HG03469 (cell line): ENCODE results near the gene SYT3.

Experiments used
- ATAC-seq: cut with Tn5 transposase; IDR thresholded peaks from one replicate; pipeline ENCODE4 v1.9.1; 2021; ENCODE audit warnings: mild to moderate bottlenecking, moderate library complexity, moderate number of reproducible peaks; ENCODE audit not compliant: unreplicated experiment

SYT3 gene

GRCh38 chr19:50661766-50662650 lies 22.3 kb upstream of the SYT3 start:
- no peak for ATAC-seq

- no peak for ATAC-seq
Measured at GRCh38 chr19:50661023-50661422, 21.3 kb upstream of the SYT3 start.

GRCh38 chr19:50660088-50660366 lies 20.3 kb upstream of the SYT3 start:
- ATAC-seq = no peak

- no peak for ATAC-seq
Measured at GRCh38 chr19:50659318-50660087, 19.8 kb upstream of the SYT3 start.

- ATAC-seq = no peak
Measured at GRCh38 chr19:50658441-50659317, 19.0 kb upstream of the SYT3 start.

GRCh38 chr19:50657712-50658440 lies 18.2 kb upstream of the SYT3 start:
- peak; percentile 46 for ATAC-seq

GRCh38 chr19:50657222-50657669 lies 17.6 kb upstream of the SYT3 start:
- no peak for ATAC-seq

GRCh38 chr19:50654882-50655281 lies 15.2 kb upstream of the SYT3 start:
- no peak for ATAC-seq

GRCh38 chr19:50652722-50653121 lies 13.0 kb upstream of the SYT3 start:
- no peak for ATAC-seq

- no peak for ATAC-seq
Measured at GRCh38 chr19:50651174-50651573, 11.5 kb upstream of the SYT3 start.

- no peak for ATAC-seq
Measured at GRCh38 chr19:50649433-50650391, 10.0 kb upstream of the SYT3 start, which contains the start of gene C19orf81. Gene C19orf81 (plus strand): TSS chr19:50649445. CDS start chr19:50649445, 0 bp downstream.

- no peak for ATAC-seq
Measured at GRCh38 chr19:50648659-50649058, 9.0 kb upstream of the SYT3 start.

- no peak for ATAC-seq
Measured at GRCh38 chr19:50647879-50648615, 8.4 kb upstream of the SYT3 start.

GRCh38 chr19:50646074-50646807 lies 6.6 kb upstream of the SYT3 start:
- no peak for ATAC-seq

GRCh38 chr19:50645107-50645506 lies 5.4 kb upstream of the SYT3 start:
- no peak for ATAC-seq

- no peak for ATAC-seq
Measured at GRCh38 chr19:50644315-50644915, 4.7 kb upstream of the SYT3 start.

GRCh38 chr19:50640368-50640767 lies 687 bp upstream of the SYT3 start:
- ATAC-seq = no peak
